ENCODE measurements around the gene CNKSR3.

- TF ChIP-seq CTCF (IDR thresholded peaks at IDR 0.05) (no peak), POLR2A (IDR thresholded peaks at IDR 0.05) (no peak)
Measured at GRCh38 chr6:154471609-154472362, 38.7 kb downstream of the CNKSR3 start.

Data from body of pancreas (tissue), 4 donors.